Memory B cell (primary cell): ENCODE data around the gene C1orf141.
"Not testable (repeated sequence)": the region's sequence is repeated elsewhere in the genome, so short reads cannot be mapped to it uniquely, and the experiment has no call there.

Experiments
- ATAC-seq: fragments of 150-1000 bp; cut with Tn5 transposase; 2 replicates; pipeline ENCODE4 v1.10.0; 2021; ENCODE audit warnings: low read depth, mild to moderate bottlenecking, moderate library complexity
- DNase-seq, 2 donors: peaks; one replicate each; pipeline ENCODE4 v3.0.0; 2022; ENCODE audit warnings: low spot score in 2 of 2
- H3K27ac Mint-ChIP-seq: one replicate; pipeline ENCODE4 v1.8.0; 2022; ENCODE audit warnings: mild to moderate bottlenecking, moderate library complexity, mixed read lengths
- H3K27me3 Mint-ChIP-seq: one replicate; pipeline ENCODE4 v1.8.0; 2022; ENCODE audit warnings: mixed read lengths
- H3K36me3 Mint-ChIP-seq: one replicate; pipeline ENCODE4 v1.8.0; 2022; ENCODE audit warnings: mild to moderate bottlenecking, mixed read lengths
- H3K4me1 Mint-ChIP-seq: one replicate; pipeline ENCODE4 v1.8.0; 2022; ENCODE audit warnings: mixed read lengths
- H3K4me3 Mint-ChIP-seq: one replicate; pipeline ENCODE4 v1.8.0; 2022; ENCODE audit warnings: mild to moderate bottlenecking, moderate library complexity, mixed read lengths
- H3K9me3 Mint-ChIP-seq: one replicate; pipeline ENCODE4 v1.8.0; 2022; ENCODE audit warnings: mixed read lengths

Gene C1orf141

GRCh38 chr1:67150931-67151330 lies 16.2 kb upstream of the C1orf141 start:
- no peak for DNase-seq
- no peaks in the 10 kb centered on the region for H3K9me3 Mint-ChIP-seq
- H3K36me3 Mint-ChIP-seq, result no peaks in the 10 kb centered on the region
- H3K27me3 Mint-ChIP-seq, result peaks cover 12% of the 10 kb centered on the region
- H3K27ac Mint-ChIP-seq, result no peak overlapping the region
- H3K4me1 Mint-ChIP-seq, result peaks cover 6% of the 10 kb centered on the region
- no peak for ATAC-seq
- no peak overlapping the region for H3K4me3 Mint-ChIP-seq

- peaks cover 8% of the 10 kb centered on the region for H3K4me1 Mint-ChIP-seq
These were observed 14.5 kb upstream of the C1orf141 start for GRCh38 chr1:67149179-67149770.

GRCh38 chr1:67148516-67149178 lies 13.9 kb upstream of the C1orf141 start:
- H3K4me3 Mint-ChIP-seq, result no peak overlapping the region
- DNase-seq, result no peak
- H3K27me3 Mint-ChIP-seq, result peaks cover 2% of the 10 kb centered on the region
- H3K9me3 Mint-ChIP-seq, result no peaks in the 10 kb centered on the region
- H3K36me3 Mint-ChIP-seq, result no peaks in the 10 kb centered on the region
- H3K4me1 Mint-ChIP-seq, result peaks cover 8% of the 10 kb centered on the region
- H3K27ac Mint-ChIP-seq, result no peak overlapping the region
- peak; percentile 28 for ATAC-seq

More at GRCh38 chr1:67149179-67149770, 14.5 kb upstream of the C1orf141 start:
- H3K9me3 Mint-ChIP-seq, result no peaks in the 10 kb centered on the region
- no peak overlapping the region for H3K4me3 Mint-ChIP-seq
- no peak overlapping the region for H3K27ac Mint-ChIP-seq
- peaks cover 4% of the 10 kb centered on the region for H3K27me3 Mint-ChIP-seq
- ATAC-seq (peak; percentile 99), DNase-seq (peak; percentile 42 to 58)
- H3K36me3 Mint-ChIP-seq, result no peaks in the 10 kb centered on the region

- H3K27me3 Mint-ChIP-seq, H3K27ac Mint-ChIP-seq: not testable (repeated sequence)
These were observed 13.2 kb upstream of the C1orf141 start for GRCh38 chr1:67147973-67148372.

GRCh38 chr1:67146539-67146938 lies 11.8 kb upstream of the C1orf141 start:
- DNase-seq, result no peak
- no peaks in the 10 kb centered on the region for H3K36me3 Mint-ChIP-seq
- H3K27me3 Mint-ChIP-seq, result peaks cover 2% of the 10 kb centered on the region
- no peak for ATAC-seq
- H3K9me3 Mint-ChIP-seq, result no peaks in the 10 kb centered on the region
- H3K4me1 Mint-ChIP-seq, result peaks cover 8% of the 10 kb centered on the region
- H3K4me3 Mint-ChIP-seq, result no peak overlapping the region
- peak overlapping the region; percentile 12 for H3K27ac Mint-ChIP-seq

More at GRCh38 chr1:67147973-67148372, 13.2 kb upstream of the C1orf141 start:
- not testable (repeated sequence) for H3K4me1 Mint-ChIP-seq, ATAC-seq, DNase-seq, H3K4me3 Mint-ChIP-seq, H3K36me3 Mint-ChIP-seq, H3K9me3 Mint-ChIP-seq

GRCh38 chr1:67146101-67146500 lies 11.3 kb upstream of the C1orf141 start:
- DNase-seq, result no peak
- no peak for ATAC-seq
- peaks cover 2% of the 10 kb centered on the region for H3K27me3 Mint-ChIP-seq
- H3K36me3 Mint-ChIP-seq, result no peaks in the 10 kb centered on the region
- H3K4me1 Mint-ChIP-seq, result peaks cover 8% of the 10 kb centered on the region
- H3K27ac Mint-ChIP-seq, result peak overlapping the region; percentile 12
- no peaks in the 10 kb centered on the region for H3K9me3 Mint-ChIP-seq
- no peak overlapping the region for H3K4me3 Mint-ChIP-seq

- H3K27ac Mint-ChIP-seq, result no peak overlapping the region
- no peak for DNase-seq
- peaks cover 8% of the 10 kb centered on the region for H3K4me1 Mint-ChIP-seq
These were observed 9.9 kb upstream of the C1orf141 start for GRCh38 chr1:67144696-67145095.

GRCh38 chr1:67143966-67144365 lies 9.2 kb upstream of the C1orf141 start:
- Mint-ChIP-seq H3K4me1 (peaks cover 3% of the 10 kb centered on the region), H3K9me3 (no peaks in the 10 kb centered on the region), H3K4me3 (no peak overlapping the region), H3K36me3 (no peaks in the 10 kb centered on the region), H3K27me3 (no peaks in the 10 kb centered on the region), H3K27ac (no peak overlapping the region)
- no peak for ATAC-seq
- DNase-seq, result no peak

More at GRCh38 chr1:67144696-67145095, 9.9 kb upstream of the C1orf141 start:
- H3K9me3 Mint-ChIP-seq, result no peaks in the 10 kb centered on the region
- ATAC-seq, result no peak
- no peak overlapping the region for H3K4me3 Mint-ChIP-seq
- no peaks in the 10 kb centered on the region for H3K27me3 Mint-ChIP-seq
- no peaks in the 10 kb centered on the region for H3K36me3 Mint-ChIP-seq

- DNase-seq, result no peak
- no peaks in the 10 kb centered on the region for H3K9me3 Mint-ChIP-seq
- H3K27me3 Mint-ChIP-seq, result peaks cover 3% of the 10 kb centered on the region
- H3K27ac Mint-ChIP-seq, result no peak overlapping the region
- H3K36me3 Mint-ChIP-seq, result no peaks in the 10 kb centered on the region
- no peak overlapping the region for H3K4me3 Mint-ChIP-seq
- peaks cover 2% of the 10 kb centered on the region for H3K4me1 Mint-ChIP-seq
- ATAC-seq, result no peak
These were observed 8.2 kb upstream of the C1orf141 start for GRCh38 chr1:67142931-67143330.

GRCh38 chr1:67141832-67142231 lies 7.1 kb upstream of the C1orf141 start:
- H3K27ac Mint-ChIP-seq, H3K9me3 Mint-ChIP-seq, H3K36me3 Mint-ChIP-seq: not testable (repeated sequence)

GRCh38 chr1:67140460-67140859 lies 5.7 kb upstream of the C1orf141 start:
- Mint-ChIP-seq H3K9me3 (no peaks in the 10 kb centered on the region), H3K4me1 (peaks cover 2% of the 10 kb centered on the region), H3K27ac (no peak overlapping the region), H3K4me3 (no peak overlapping the region), H3K36me3 (no peaks in the 10 kb centered on the region), H3K27me3 (peaks cover 3% of the 10 kb centered on the region)
- ATAC-seq, result no peak
- DNase-seq, result no peak

More at GRCh38 chr1:67141832-67142231, 7.1 kb upstream of the C1orf141 start:
- not testable (repeated sequence) for DNase-seq, H3K4me3 Mint-ChIP-seq, H3K27me3 Mint-ChIP-seq, ATAC-seq, H3K4me1 Mint-ChIP-seq

GRCh38 chr1:67138813-67139499 lies 4.2 kb upstream of the C1orf141 start:
- H3K36me3 Mint-ChIP-seq, result no peaks in the 10 kb centered on the region
- H3K4me3 Mint-ChIP-seq, result no peak overlapping the region
- DNase-seq, result no peak
- peaks cover 4% of the 10 kb centered on the region for H3K4me1 Mint-ChIP-seq
- H3K27ac Mint-ChIP-seq, result no peak overlapping the region
- H3K27me3 Mint-ChIP-seq, result peaks cover 3% of the 10 kb centered on the region
- no peaks in the 10 kb centered on the region for H3K9me3 Mint-ChIP-seq
- no peak for ATAC-seq

GRCh38 chr1:67137307-67137753 lies 2.6 kb upstream of the C1orf141 start:
- DNase-seq, result no peak
- Mint-ChIP-seq H3K27me3 (peaks cover 3% of the 10 kb centered on the region), H3K4me3 (no peak overlapping the region), H3K4me1 (peaks cover 4% of the 10 kb centered on the region), H3K27ac (no peak overlapping the region), H3K36me3 (no peaks in the 10 kb centered on the region), H3K9me3 (no peaks in the 10 kb centered on the region)
- ATAC-seq, result no peak

GRCh38 chr1:67135354-67135753 lies 584 bp upstream of the C1orf141 start:
- Mint-ChIP-seq H3K4me1 (peaks cover 4% of the 10 kb centered on the region), H3K27ac (no peak overlapping the region), H3K27me3 (peaks cover 3% of the 10 kb centered on the region), H3K36me3 (no peaks in the 10 kb centered on the region), H3K4me3 (peak overlapping the region; percentile 75), H3K9me3 (no peaks in the 10 kb centered on the region)
- no peak for DNase-seq
- ATAC-seq, result no peak
